AG09319 (cell line): Measurements from ENCODE around the gene HIVEP2.
A peak's percentile ranks its signal among the peaks of the same experiment; 100 is the strongest.

ENCODE experiments used
- DNase-seq: peaks from one replicate; pipeline ENCODE4 v3.0.0-alpha.2; 2010; ENCODE audit warnings: low read depth; ENCODE audit errors: extremely low read depth
- TF ChIP-seq, protein P1 (sequence below): IDR thresholded peaks from 2 replicates; pipeline ENCODE4 v1.5.1; 2011; ENCODE audit warnings: low read depth, mild to moderate bottlenecking, inconsistent platforms, low read length, moderate library complexity

HIVEP2 gene

DNA sequence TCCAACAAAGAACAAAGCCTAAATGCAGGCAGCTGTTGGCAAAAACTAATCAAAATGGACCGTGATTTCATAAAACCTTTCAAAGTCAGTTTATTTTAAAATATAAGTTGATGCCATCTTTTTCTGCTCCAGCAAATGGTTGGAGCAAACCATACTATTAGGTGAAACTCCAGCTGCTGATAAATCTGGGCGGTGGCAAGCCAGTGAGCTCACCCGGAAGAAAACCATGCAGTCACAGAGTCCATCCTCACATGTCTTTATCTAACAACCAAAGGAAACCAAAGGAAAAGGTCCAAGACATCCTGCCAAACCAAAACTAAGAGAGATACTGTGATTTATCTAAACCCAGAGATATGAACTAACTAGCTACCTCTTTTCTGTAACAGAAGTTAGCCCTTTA lies 72.6 kb downstream of the HIVEP2 start:
- TF ChIP-seq, protein P1, sequence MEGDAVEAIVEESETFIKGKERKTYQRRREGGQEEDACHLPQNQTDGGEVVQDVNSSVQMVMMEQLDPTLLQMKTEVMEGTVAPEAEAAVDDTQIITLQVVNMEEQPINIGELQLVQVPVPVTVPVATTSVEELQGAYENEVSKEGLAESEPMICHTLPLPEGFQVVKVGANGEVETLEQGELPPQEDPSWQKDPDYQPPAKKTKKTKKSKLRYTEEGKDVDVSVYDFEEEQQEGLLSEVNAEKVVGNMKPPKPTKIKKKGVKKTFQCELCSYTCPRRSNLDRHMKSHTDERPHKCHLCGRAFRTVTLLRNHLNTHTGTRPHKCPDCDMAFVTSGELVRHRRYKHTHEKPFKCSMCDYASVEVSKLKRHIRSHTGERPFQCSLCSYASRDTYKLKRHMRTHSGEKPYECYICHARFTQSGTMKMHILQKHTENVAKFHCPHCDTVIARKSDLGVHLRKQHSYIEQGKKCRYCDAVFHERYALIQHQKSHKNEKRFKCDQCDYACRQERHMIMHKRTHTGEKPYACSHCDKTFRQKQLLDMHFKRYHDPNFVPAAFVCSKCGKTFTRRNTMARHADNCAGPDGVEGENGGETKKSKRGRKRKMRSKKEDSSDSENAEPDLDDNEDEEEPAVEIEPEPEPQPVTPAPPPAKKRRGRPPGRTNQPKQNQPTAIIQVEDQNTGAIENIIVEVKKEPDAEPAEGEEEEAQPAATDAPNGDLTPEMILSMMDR, result no peak
- no peak for DNase-seq

- DNase-seq, result peak; percentile 24
- TF ChIP-seq, protein P1, result no peak
Observed at GRCh38 chr6:142871910-142872331, 73.1 kb downstream of the HIVEP2 start.

GRCh38 chr6:142870787-142871415 lies 74.1 kb downstream of the HIVEP2 start:
- TF ChIP-seq, protein P1, result no peak
- DNase-seq, result no peak

GRCh38 chr6:142868917-142869316 lies 76.1 kb downstream of the HIVEP2 start:
- DNase-seq, result no peak

DNA sequence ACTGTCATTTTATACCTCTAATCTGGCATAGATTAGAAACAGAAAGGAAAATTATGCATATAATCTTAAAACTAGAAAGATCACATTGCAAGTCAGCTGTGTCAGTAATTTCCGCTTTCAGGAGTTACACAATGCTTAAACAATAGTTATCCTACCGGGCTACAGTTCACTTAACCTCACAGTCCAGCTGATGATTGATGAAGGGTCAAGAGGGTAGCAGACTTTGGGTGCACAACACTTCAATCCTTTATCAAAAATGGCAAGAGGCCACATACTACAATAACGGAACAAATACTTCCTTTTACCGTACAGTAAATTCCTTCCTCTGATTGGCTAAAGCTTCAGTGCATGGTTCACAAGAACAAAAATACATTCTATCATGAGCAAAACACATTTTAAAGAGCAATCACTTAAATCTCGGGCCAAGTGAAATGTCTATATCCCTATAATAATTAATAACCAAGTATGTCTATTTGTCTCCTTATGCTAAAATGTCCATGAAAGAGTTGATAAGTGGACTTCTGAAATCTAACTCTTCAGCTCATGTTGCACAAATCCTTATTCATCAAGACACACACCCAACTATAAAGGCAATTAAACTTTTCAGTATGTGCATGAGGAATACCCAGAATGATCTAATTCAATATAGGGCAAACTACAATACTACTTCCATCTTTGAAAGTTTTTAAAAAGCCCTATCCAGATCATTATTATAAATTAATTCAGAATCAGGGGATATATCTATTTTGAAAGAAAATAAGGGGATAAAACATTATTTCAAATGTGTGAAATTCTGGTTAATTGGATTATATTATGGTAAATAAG lies 76.8 kb downstream of the HIVEP2 start:
- TF ChIP-seq, protein P1, result no peak

More at GRCh38 chr6:142868917-142869316, 76.1 kb downstream of the HIVEP2 start:
- TF ChIP-seq, protein P1, result no peak

DNA sequence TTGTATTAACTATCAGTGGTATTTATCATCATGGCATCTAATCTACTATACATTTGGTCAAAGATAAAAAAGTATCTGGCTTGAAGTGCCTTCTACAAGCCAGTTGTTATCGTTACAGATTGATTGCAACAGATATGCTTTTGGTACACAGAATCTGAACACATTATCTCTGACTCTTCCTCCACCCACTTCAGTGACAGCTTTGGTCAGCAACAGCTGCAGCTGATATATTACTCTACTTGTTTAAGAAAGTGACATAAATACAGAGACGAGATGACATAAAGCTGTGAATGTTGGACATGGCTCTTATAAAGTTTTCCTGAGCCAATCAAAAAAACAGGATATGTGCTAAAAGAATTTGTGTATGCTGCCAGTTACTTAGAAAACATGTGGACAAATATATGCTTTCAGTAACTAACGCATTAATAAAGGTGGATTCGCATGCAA lies 77.6 kb downstream of the HIVEP2 start:
- TF ChIP-seq, protein P1, result no peak
- no peak for DNase-seq

More for the DNA sequence above, 76.8 kb downstream of the HIVEP2 start:
- no peak for DNase-seq

DNA sequence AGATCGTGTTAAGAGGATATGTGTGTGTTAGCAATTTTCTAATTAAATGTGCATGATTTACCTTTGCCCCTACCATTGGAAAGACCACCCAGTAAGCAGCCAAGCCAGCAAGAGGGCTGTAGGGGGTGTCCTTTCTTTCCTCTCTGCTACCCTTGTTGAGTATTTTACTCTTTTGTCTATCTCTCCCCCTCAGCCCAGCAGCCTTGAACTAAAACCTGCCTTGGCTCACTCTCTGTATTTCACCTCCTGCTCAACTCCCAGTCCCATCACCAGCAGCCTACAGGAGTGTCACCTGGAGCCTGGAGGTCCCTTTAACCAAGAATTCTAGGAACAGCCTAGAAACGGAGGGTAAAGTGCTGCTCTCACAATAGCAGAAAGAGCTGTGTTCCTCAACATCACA lies 81.0 kb downstream of the HIVEP2 start:
- TF ChIP-seq, protein P1, result no peak
- DNase-seq, result no peak
